GM23338 (cell line): ENCODE measurements around the gene CDC14B. TPM values are rescaled to one million over a fixed set of nuclear protein-coding genes. Genes with fewer than 3 reads are reported as not detected.

Source experiments
- CREB1 ChIP-seq: fragments of 250-450 bp; sonication (Bioruptor Pico); IDR thresholded peaks from 2 replicates; pipeline ENCODE4 v1.5.0; 2020; ENCODE audit warnings: low read depth, mild to moderate bottlenecking, moderate library complexity
- CTCF ChIP-seq, 2 experiments: fragments of 200-600 bp in 1 of 2; sonication (generic) in 1 of 2; conservative IDR thresholded peaks; 2 replicates each; pipeline versions ENCODE4 v1.5.1 to v1.6.1; 2016 to 2017; ENCODE audit warnings: antibody characterized with exemption in 2 of 2, low read depth in 2 of 2, mild to moderate bottlenecking in 2 of 2, moderate library complexity in 1 of 2
- ETS1 ChIP-seq: IDR thresholded peaks from 2 replicates; pipeline ENCODE4 v1.6.1; 2016; ENCODE audit warnings: antibody characterized with exemption
- EZH2phosphoT487 ChIP-seq: fragments of 200-600 bp; sonication (generic); IDR thresholded peaks from one replicate; pipeline ENCODE4 v1.8.1; 2018; ENCODE audit warnings: antibody characterized with exemption; ENCODE audit not compliant: unreplicated experiment
- JUNB ChIP-seq: IDR thresholded peaks from one replicate; pipeline ENCODE4 v1.6.1; 2016; ENCODE audit warnings: antibody characterized with exemption; ENCODE audit not compliant: unreplicated experiment
- NANOG ChIP-seq: IDR thresholded peaks from 2 replicates; pipeline ENCODE4 v1.6.1; 2016; ENCODE audit warnings: antibody characterized with exemption, borderline replicate concordance
- POLR2AphosphoS5 ChIP-seq: IDR thresholded peaks from 2 replicates; pipeline ENCODE4 v1.6.1; 2016; ENCODE audit warnings: antibody characterized with exemption, low read depth
- REST ChIP-seq: IDR thresholded peaks from one replicate; pipeline ENCODE4 v1.6.1; 2018; ENCODE audit warnings: antibody characterized with exemption; ENCODE audit not compliant: unreplicated experiment
- ZNF114 ChIP-seq: fragments of 250-450 bp; sonication (Bioruptor Pico); IDR thresholded peaks from 2 replicates; pipeline ENCODE4 v1.5.0; 2020; ENCODE audit warnings: mild to moderate bottlenecking, moderate library complexity
- ZNF462 ChIP-seq: fragments of 250-450 bp; sonication (Bioruptor Pico); IDR thresholded peaks from 2 replicates; pipeline ENCODE4 v1.5.0; 2020; ENCODE audit warnings: mild to moderate bottlenecking, moderate library complexity
- polyA plus RNA-seq: library from polyadenylated mRNA; unstranded; fragments of >200 nt; fragmentation: Nextera tagmentation; extraction: Ambion mirVana; gene quantifications from 2 replicates; pipeline ENCODE4 v1.2.1, GENCODE V29; 2016
- total RNA-seq: library from RNA; depleted of rRNA; stranded (reverse); fragments of >200 nt; shearing (Covaris generic); gene quantifications from 2 replicates; pipeline ENCODE4 v1.2.3, GENCODE V29; 2014

The CDC14B gene
- total and polyA plus RNA-seq, 2 experiments from 2014 or later = 12.2 to 52.1 TPM

- TF ChIP-seq ZNF462 (CRISPR knock-in tag) (no peak), NANOG (no peak), CTCF (conservative IDR thresholded peaks at IDR 0.05; ENCODE audit: low read depth in 2 of 2) (no peak), CREB1 (no peak), POLR2AphosphoS5 (no peak), JUNB (no peak), ETS1 (no peak), EZH2phosphoT487 (no peak), ZNF114 (CRISPR knock-in tag) (no peak), REST (no peak)
Measured at GRCh38 chr9:96491880-96492525, 127.6 kb downstream of the CDC14B start (continued).
